ENCODE data around the gene FASTK.
A peak's percentile ranks its signal among the peaks of the same experiment; 100 is the strongest.

The FASTK gene

GRCh38 chr7:151119902-151120301 lies 39.3 kb upstream of the FASTK start:
- Histone ChIP-seq H3K9ac (no peak overlapping the region), H3K36me3 (peaks cover 28 to 95% (median 66%) of the 10 kb centered on the region in 11 experiments)

GRCh38 chr7:151119055-151119415 lies 38.4 kb upstream of the FASTK start:
- Histone ChIP-seq H3K4me2 (no peak overlapping the region), H3K27ac (no peak overlapping the region), H3K9me3 (replicated peaks in 1 of 11) (no peaks in the 10 kb centered on the region), H3K27me3 (peaks cover 6 to 27% (median 23%) of the 10 kb centered on the region in 11 experiments; a peak in 19 of 22 replicates), H3K4me3 (no peak overlapping the region), H4K20me1 (peaks cover 64 to 100% (median 94%) of the 10 kb centered on the region in 11 experiments), H3K36me3 (peaks cover 20 to 92% (median 64%) of the 10 kb centered on the region in 11 experiments), H3K9ac (no peak overlapping the region), H3K4me1 (peaks cover 12 to 28% (median 22%) of the 10 kb centered on the region in 10 experiments; a peak in 18 of 20 replicates)
- TF ChIP-seq Cebpa-rat (IDR thresholded peaks at IDR 0.05) = no peak

More at GRCh38 chr7:151119902-151120301, 39.3 kb upstream of the FASTK start:
- Histone ChIP-seq H3K4me1 (peaks cover 12 to 32% (median 22%) of the 10 kb centered on the region in 10 experiments; a peak in 18 of 20 replicates), H3K4me3 (no peak overlapping the region), H4K20me1 (peaks cover 67 to 100% (median 95%) of the 10 kb centered on the region in 11 experiments), H3K4me2 (no peak overlapping the region), H3K27ac (no peak overlapping the region), H3K9me3 (replicated peaks in 1 of 11) (no peaks in the 10 kb centered on the region), H3K27me3 (peaks cover 0 to 18% (median 14%) of the 10 kb centered on the region in 11 experiments; a peak in 18 of 22 replicates)
- TF ChIP-seq Cebpa-rat (IDR thresholded peaks at IDR 0.05) = no peak

- Histone ChIP-seq H3K4me3 (no peak overlapping the region), H3K4me2 (no peak overlapping the region), H3K4me1 (peaks cover 12 to 33% (median 22%) of the 10 kb centered on the region in 10 experiments; a peak in 18 of 20 replicates), H4K20me1 (peaks cover 68 to 100% (median 97%) of the 10 kb centered on the region in 11 experiments), H3K36me3 (peaks cover 20 to 92% (median 62%) of the 10 kb centered on the region in 11 experiments), H3K27ac (no peak overlapping the region), H3K9me3 (replicated peaks in 1 of 11) (no peaks in the 10 kb centered on the region), H3K9ac (no peak overlapping the region), H3K27me3 (peaks cover 6 to 33% (median 24%) of the 10 kb centered on the region in 11 experiments; a peak in 19 of 22 replicates)
- TF ChIP-seq Cebpa-rat (IDR thresholded peaks at IDR 0.05) = no peak
Measured at GRCh38 chr7:151118108-151119054, 37.8 kb upstream of the FASTK start.

- no peak for TF ChIP-seq Cebpa-rat (IDR thresholded peaks at IDR 0.05)
- peaks cover 75 to 100% (median 97%) of the 10 kb centered on the region in 11 experiments for H4K20me1 ChIP-seq
- peaks cover 12 to 35% (median 22%) of the 10 kb centered on the region in 10 experiments; a peak in 18 of 20 replicates for H3K4me1 ChIP-seq
- H3K27me3 ChIP-seq = peaks cover 6 to 37% (median 24%) of the 10 kb centered on the region in 11 experiments; a peak in 19 of 22 replicates
- H3K27ac ChIP-seq = no peak overlapping the region; a peak in 1 of 22 replicates
- H3K9me3 ChIP-seq (replicated peaks in 1 of 11) = no peaks in the 10 kb centered on the region
- H3K36me3 ChIP-seq = peaks cover 20 to 92% (median 54%) of the 10 kb centered on the region in 11 experiments
- peak overlapping the region in 4 of 11 experiments; percentile 8 to 51 (median 27); a peak in 4 of 22 replicates for H3K9ac ChIP-seq
- H3K4me2 ChIP-seq = peak overlapping the region in 8 of 11 experiments; percentile 10 to 53 (median 36); a peak in 13 of 22 replicates
- no peak overlapping the region for H3K4me3 ChIP-seq
Measured at GRCh38 chr7:151117565-151117964, 37.0 kb upstream of the FASTK start.

GRCh38 chr7:151116603-151117440 lies 36.2 kb upstream of the FASTK start:
- Histone ChIP-seq H3K27me3 (peaks cover 6 to 37% (median 24%) of the 10 kb centered on the region in 11 experiments; a peak in 19 of 22 replicates), H3K9ac (peak overlapping the region in 5 of 11 experiments; percentile 8 to 51 (median 32); a peak in 8 of 22 replicates), H4K20me1 (peaks cover 82 to 100% (median 97%) of the 10 kb centered on the region in 11 experiments), H3K27ac (no peak overlapping the region; a peak in 1 of 22 replicates), H3K36me3 (peaks cover 20 to 92% (median 48%) of the 10 kb centered on the region in 11 experiments), H3K9me3 (replicated peaks in 1 of 11) (no peaks in the 10 kb centered on the region), H3K4me1 (peaks cover 12 to 35% (median 22%) of the 10 kb centered on the region in 10 experiments; a peak in 18 of 20 replicates), H3K4me2 (peak overlapping the region in 9 of 11 experiments; percentile 10 to 53 (median 35); a peak in 13 of 22 replicates), H3K4me3 (no peak overlapping the region)
- no peak for TF ChIP-seq Cebpa-rat (IDR thresholded peaks at IDR 0.05)

- no peak for TF ChIP-seq Cebpa-rat (IDR thresholded peaks at IDR 0.05)
- H3K27me3 ChIP-seq = peaks cover 6 to 37% (median 24%) of the 10 kb centered on the region in 11 experiments; a peak in 19 of 22 replicates
- no peak overlapping the region for H3K4me3 ChIP-seq
- no peaks in the 10 kb centered on the region for H3K9me3 ChIP-seq (replicated peaks in 1 of 11)
- H3K9ac ChIP-seq = peak overlapping the region in 3 of 11 experiments; percentile 22 to 51 (median 47); a peak in 4 of 22 replicates
- peaks cover 83 to 100% (median 97%) of the 10 kb centered on the region in 11 experiments for H4K20me1 ChIP-seq
- no peak overlapping the region for H3K27ac ChIP-seq
- H3K4me2 ChIP-seq = peak overlapping the region in 3 of 11 experiments; percentile 34 to 37 (median 35); a peak in 4 of 22 replicates
- peaks cover 20 to 88% (median 39%) of the 10 kb centered on the region in 11 experiments for H3K36me3 ChIP-seq
- H3K4me1 ChIP-seq = peaks cover 12 to 39% (median 22%) of the 10 kb centered on the region in 10 experiments; a peak in 18 of 20 replicates
Measured at GRCh38 chr7:151115836-151116418, 35.3 kb upstream of the FASTK start.

- Histone ChIP-seq H3K27me3 (peaks cover 6 to 37% (median 24%) of the 10 kb centered on the region in 11 experiments; a peak in 19 of 22 replicates), H3K27ac (no peak overlapping the region), H3K4me3 (peak overlapping the region in 2 of 10 experiments; percentile 20 to 40; a peak in 1 of 20 replicates), H3K9me3 (replicated peaks in 1 of 11) (no peaks in the 10 kb centered on the region), H3K4me1 (peaks cover 12 to 45% (median 22%) of the 10 kb centered on the region in 10 experiments; a peak in 18 of 20 replicates), H3K4me2 (peak overlapping the region in 8 of 11 experiments; percentile 5 to 48 (median 34); a peak in 11 of 22 replicates), H4K20me1 (peaks cover 86 to 100% (median 98%) of the 10 kb centered on the region in 11 experiments), H3K36me3 (peaks cover 18 to 82% (median 32%) of the 10 kb centered on the region in 11 experiments; a peak in 21 of 22 replicates), H3K9ac (no peak overlapping the region; a peak in 1 of 22 replicates)
- TF ChIP-seq Cebpa-rat (IDR thresholded peaks at IDR 0.05) = no peak
Measured at GRCh38 chr7:151115121-151115835, 34.7 kb upstream of the FASTK start.

Data from BLaER1 treated with 17β-estradiol and CSF1 and Interleukin-3, amounts not matched to agents 10 nM and 100 nM (cell line).